GM10248 (cell line): ENCODE results near the gene FBXW8.

Experiments used
- CTCF ChIA-PET: fragments of 300-600 bp; sonication (Branson Sonifier 250); formaldehyde crosslinking; extraction: SDS; loops from one replicate; lab custom pipeline; 2021; ENCODE audit warnings: antibody characterized with exemption; lab: Yijun Ruan, JAX
- POLR2A ChIA-PET: fragments of 350-650 bp; sonication (Branson Sonifier 250); formaldehyde crosslinking; extraction: SDS; loops from one replicate; lab custom pipeline; 2020; ENCODE audit warnings: antibody characterized with exemption; lab: Yijun Ruan, JAX
- DNase-seq: peaks from one replicate; pipeline ENCODE4 v3.0.0; 2012; ENCODE audit errors: extremely low spot score
- CTCF ChIP-seq: IDR thresholded peaks from 2 replicates; pipeline ENCODE4 v1.5.1; 2012; ENCODE audit warnings: mild to moderate bottlenecking, low read depth; ENCODE audit errors: extremely low read depth, missing control alignments, control extremely low read depth

Gene FBXW8

DNA sequence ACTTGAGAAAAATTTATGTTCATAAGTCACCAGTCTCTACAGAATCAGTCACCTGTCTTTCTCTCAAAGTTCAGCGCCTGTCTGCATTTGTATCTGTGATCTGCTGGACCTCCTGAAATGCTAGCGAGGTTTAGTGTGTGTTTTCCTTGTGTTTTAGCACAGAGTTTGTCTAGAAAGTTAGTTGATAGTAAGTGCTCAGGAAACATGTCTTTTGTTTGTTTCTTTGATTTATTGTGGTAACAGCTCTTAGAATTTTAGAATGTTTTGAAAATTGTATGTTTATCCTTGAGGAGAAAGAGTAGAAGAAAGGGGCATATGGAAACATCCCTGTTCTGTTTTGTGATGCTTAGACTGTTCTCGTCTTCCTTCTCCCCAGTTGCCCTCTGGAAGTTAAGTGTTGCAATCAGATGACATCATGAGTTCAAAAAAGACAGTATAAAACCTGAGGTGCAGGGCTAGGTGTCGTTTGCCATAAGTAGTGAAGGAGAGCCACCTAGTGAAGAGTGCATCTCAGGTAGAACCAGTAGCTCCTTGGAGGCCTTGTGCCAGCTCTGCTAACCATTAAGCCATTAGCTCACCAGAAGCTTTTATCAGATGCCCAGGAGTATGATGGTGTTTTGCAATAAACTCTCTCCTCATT is 44.8 kb downstream of the FBXW8 start:
- DNase-seq: no peak
- POLR2A ChIA-PET: no interaction called here
- TF ChIP-seq CTCF: peak; percentile 21
- CTCF ChIA-PET: interaction anchor here (1.3 to 1.7 kb wide), 2 partner anchors 10 to 13 kb away, joined by 3 to 6 read pairs; no protein-coding TSS in a partner anchor

DNA sequence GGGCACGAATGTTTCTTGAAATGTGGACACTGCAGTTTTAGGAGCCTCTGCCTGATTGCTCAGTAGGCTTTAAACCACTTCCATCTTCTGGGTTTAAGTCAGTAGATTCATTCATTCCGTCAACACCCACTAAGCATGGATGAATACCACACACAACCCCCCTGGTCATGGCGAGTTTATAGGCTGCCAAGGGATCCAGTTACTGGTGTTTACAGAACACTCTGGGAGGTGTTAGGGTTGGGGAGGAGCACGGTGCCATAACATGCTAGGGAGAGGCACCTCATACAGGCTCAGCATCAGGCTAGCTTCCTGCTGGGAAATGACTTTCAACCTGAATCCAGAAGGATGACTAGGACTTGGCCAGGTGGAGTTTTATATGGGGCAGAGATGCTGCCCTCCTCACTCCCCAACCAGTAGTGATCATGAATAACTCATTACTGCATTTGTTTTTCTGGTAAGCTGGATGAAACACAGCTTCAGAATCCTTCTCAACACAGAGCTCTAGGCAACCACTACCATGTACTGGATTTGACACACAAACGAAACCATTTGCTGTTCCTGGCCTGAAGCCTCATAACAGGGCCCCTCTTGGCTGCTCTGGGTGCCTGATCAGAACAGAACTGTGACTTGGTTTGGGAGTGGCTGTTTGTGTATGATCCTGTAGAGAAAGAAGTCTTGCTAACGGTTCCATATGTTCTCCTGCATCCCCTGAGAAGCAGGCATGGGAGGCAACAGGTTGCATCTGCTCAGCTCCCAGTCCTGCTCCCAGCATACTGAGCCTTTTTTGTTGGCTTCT is 47.9 kb downstream of the FBXW8 start:
- ChIA-PET POLR2A (no interaction called here), CTCF (interaction anchor here (0.6 kb wide), 1 partner anchor 11 kb away, joined by 3 read pairs; no protein-coding TSS in a partner anchor)
- TF ChIP-seq CTCF: no peak
- no peak for DNase-seq

DNA sequence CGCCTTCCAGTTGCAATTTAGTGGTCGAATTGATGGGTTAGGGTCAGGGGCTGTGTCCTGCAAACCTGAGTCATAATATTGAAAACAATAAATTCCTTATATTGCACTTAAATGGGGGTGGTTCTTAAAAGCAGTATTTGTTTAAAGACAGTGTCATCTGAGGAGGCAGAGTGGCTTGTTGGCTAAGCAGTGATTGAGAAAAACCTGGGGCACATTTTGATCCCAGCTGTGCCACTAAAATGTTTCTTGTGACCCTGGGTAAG is 48.4 kb downstream of the FBXW8 start:
- TF ChIP-seq CTCF: no peak
- POLR2A ChIA-PET: no interaction called here
- DNase-seq: no peak
- CTCF ChIA-PET: interaction anchor here (0.6 to 1.5 kb wide), 3 partner anchors 10 to 20 kb away, joined by 3 to 4 read pairs (median 3); no protein-coding TSS in a partner anchor

DNA sequence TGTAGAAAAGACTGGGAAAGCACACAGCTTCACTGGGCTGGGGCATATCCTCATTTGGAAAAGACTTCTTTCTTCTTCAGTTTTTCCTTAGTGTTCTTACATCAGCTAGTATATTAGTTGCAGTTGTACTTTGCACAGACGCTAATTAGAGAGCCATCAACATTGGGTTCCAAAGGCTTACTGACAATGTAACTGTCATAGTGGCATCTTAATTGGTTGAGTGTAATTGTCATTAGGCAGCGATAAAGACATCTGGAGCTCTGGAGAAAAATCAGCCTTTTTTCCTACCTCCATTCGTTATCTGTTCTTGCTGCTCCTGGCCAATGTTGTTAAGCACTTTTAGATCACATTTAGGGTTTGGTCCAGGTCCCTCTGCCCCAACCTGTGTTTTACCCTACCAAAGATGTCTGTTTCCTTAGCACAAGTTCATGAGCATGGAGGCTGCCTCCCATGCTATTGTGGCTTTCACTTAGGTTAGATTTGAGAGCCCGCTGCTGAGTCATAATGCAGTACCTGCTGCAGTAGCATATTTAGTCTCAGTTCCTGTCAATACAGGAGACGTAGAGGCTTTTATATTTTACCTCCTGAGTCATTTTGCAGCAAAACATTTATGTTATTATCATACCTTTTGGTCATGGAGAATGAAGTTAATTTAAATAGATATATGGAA is 49.2 kb downstream of the FBXW8 start:
- peak; percentile 64 for DNase-seq
- no peak for TF ChIP-seq CTCF
- ChIA-PET POLR2A (no interaction called here), CTCF (interaction anchor here (0.8 to 1.5 kb wide), 2 partner anchors 9 to 19 kb away, joined by 3 to 4 read pairs; no protein-coding TSS in a partner anchor)

- peak; percentile 24 for DNase-seq
- ChIA-PET POLR2A (no interaction called here), CTCF (interaction anchor here (0.8 to 1.0 kb wide), 2 partner anchors 13 to 52 kb away, joined by 3 read pairs; no protein-coding TSS in a partner anchor)
- TF ChIP-seq CTCF: no peak
Observed at GRCh38 chr12:116962197-116962596, 51.4 kb downstream of the FBXW8 start.

- CTCF ChIA-PET: interaction anchor here (1.0 to 1.7 kb wide), 3 partner anchors 12 to 29 kb away, joined by 3 to 6 read pairs (median 4); no protein-coding TSS in a partner anchor
- POLR2A ChIA-PET: no interaction called here
- DNase-seq: no peak
Observed at GRCh38 chr12:116962783-116963356, 52.1 kb downstream of the FBXW8 start.

More at GRCh38 chr12:116962783-116963356, 52.1 kb downstream of the FBXW8 start:
- TF ChIP-seq CTCF: no peak
